D341Med (cell line): ENCODE results near the gene KDM4B.

Experiments used
- DNase-seq: peaks from one replicate; pipeline ENCODE4 v3.0.0; 2012; ENCODE audit warnings: low spot score

Gene KDM4B

GRCh38 chr19:5137114-5137513, 168.2 kb downstream of the KDM4B start:
- DNase-seq: no peak

- DNase-seq: peak; percentile 69
Observed at GRCh38 chr19:5137571-5138124, 168.7 kb downstream of the KDM4B start.

GRCh38 chr19:5138606-5139582, 170.0 kb downstream of the KDM4B start:
- DNase-seq: no peak

- no peak for DNase-seq
Observed at GRCh38 chr19:5139583-5140325, 170.8 kb downstream of the KDM4B start.

GRCh38 chr19:5141129-5141849, 172.4 kb downstream of the KDM4B start:
- DNase-seq: no peak

- DNase-seq: no peak
Observed at GRCh38 chr19:5141850-5142724, 173.2 kb downstream of the KDM4B start.

- DNase-seq: no peak
Observed at GRCh38 chr19:5142725-5143097, 173.8 kb downstream of the KDM4B start.

GRCh38 chr19:5143471-5144411, 174.8 kb downstream of the KDM4B start:
- no peak for DNase-seq

- DNase-seq: no peak
Observed at GRCh38 chr19:5144545-5145179, 175.7 kb downstream of the KDM4B start.

- no peak for DNase-seq
Observed at GRCh38 chr19:5145521-5146511, 176.9 kb downstream of the KDM4B start.

GRCh38 chr19:5147074-5147977, 178.4 kb downstream of the KDM4B start:
- DNase-seq: no peak

GRCh38 chr19:5147978-5148793, 179.3 kb downstream of the KDM4B start:
- no peak for DNase-seq

- no peak for DNase-seq
Observed at GRCh38 chr19:5148794-5149190, 179.9 kb downstream of the KDM4B start.

GRCh38 chr19:5149508-5149907, 180.6 kb downstream of the KDM4B start:
- DNase-seq: no peak

- no peak for DNase-seq
Observed at GRCh38 chr19:5149932-5150901, 181.3 kb downstream of the KDM4B start.
